IPS DF 4.7 (cell line): ENCODE data around the gene TMEM132C.

Experiments used
- DNase-seq: peaks from one replicate; pipeline ENCODE4 v3.0.0-alpha.2; 2013; ENCODE audit warnings: low spot score; ENCODE audit errors: extremely low read depth

The TMEM132C gene

GRCh38 chr12:128607641-128608040 is 340.7 kb downstream of the TMEM132C start:
- DNase-seq, result no peak

GRCh38 chr12:128609861-128610260 is 342.9 kb downstream of the TMEM132C start:
- no peak for DNase-seq

- no peak for DNase-seq
Observed at GRCh38 chr12:128611736-128612135, 344.8 kb downstream of the TMEM132C start.

GRCh38 chr12:128612150-128612850 is 345.3 kb downstream of the TMEM132C start:
- DNase-seq, result no peak

- DNase-seq, result no peak
Observed at GRCh38 chr12:128613837-128614590, 347.0 kb downstream of the TMEM132C start.

GRCh38 chr12:128617304-128617833 is 350.4 kb downstream of the TMEM132C start:
- no peak for DNase-seq

- no peak for DNase-seq
Observed at GRCh38 chr12:128619263-128619662, 352.3 kb downstream of the TMEM132C start.

GRCh38 chr12:128621304-128621703 is 354.3 kb downstream of the TMEM132C start:
- no peak for DNase-seq

- DNase-seq, result no peak
Observed at GRCh38 chr12:128623748-128624147, 356.8 kb downstream of the TMEM132C start.

- no peak for DNase-seq
Observed at GRCh38 chr12:128626808-128627320, 359.9 kb downstream of the TMEM132C start.

- no peak for DNase-seq
Observed at GRCh38 chr12:128627659-128628058, 360.7 kb downstream of the TMEM132C start.

GRCh38 chr12:128629979-128630378 is 363.0 kb downstream of the TMEM132C start:
- DNase-seq, result no peak

GRCh38 chr12:128637642-128638606 is 371.0 kb downstream of the TMEM132C start:
- DNase-seq, result no peak

GRCh38 chr12:128639089-128639488 is 372.1 kb downstream of the TMEM132C start:
- no peak for DNase-seq

GRCh38 chr12:128643155-128643554 is 376.2 kb downstream of the TMEM132C start:
- no peak for DNase-seq

- DNase-seq, result peak; percentile 44
Observed at GRCh38 chr12:128644664-128645296, 377.8 kb downstream of the TMEM132C start.

GRCh38 chr12:128649902-128650301 is 382.9 kb downstream of the TMEM132C start:
- DNase-seq, result no peak

GRCh38 chr12:128652136-128652751 is 385.3 kb downstream of the TMEM132C start:
- no peak for DNase-seq

GRCh38 chr12:128654468-128654867 is 387.5 kb downstream of the TMEM132C start:
- no peak for DNase-seq

GRCh38 chr12:128657378-128657777 is 390.4 kb downstream of the TMEM132C start:
- DNase-seq, result no peak
